GM23338 (cell line): ENCODE results near the gene XRN2.

ENCODE experiments used
- CREB1 ChIP-seq: fragments of 250-450 bp; sonication (Bioruptor Pico); IDR thresholded peaks from 2 replicates; pipeline ENCODE4 v1.5.0; 2020; ENCODE audit warnings: low read depth, mild to moderate bottlenecking, moderate library complexity
- CTCF ChIP-seq, 2 experiments: fragments of 200-600 bp in 1 of 2; sonication (generic) in 1 of 2; conservative IDR thresholded peaks; 2 replicates each; pipeline versions ENCODE4 v1.5.1 to v1.6.1; 2016 to 2017; ENCODE audit warnings: antibody characterized with exemption in 2 of 2, low read depth in 2 of 2, mild to moderate bottlenecking in 2 of 2, moderate library complexity in 1 of 2
- ETS1 ChIP-seq: IDR thresholded peaks from 2 replicates; pipeline ENCODE4 v1.6.1; 2016; ENCODE audit warnings: antibody characterized with exemption
- EZH2 ChIP-seq: fragments of 200-600 bp; sonication (generic); IDR thresholded peaks from one replicate; pipeline ENCODE4 v1.8.0; 2017; ENCODE audit warnings: antibody characterized with exemption, mild to moderate bottlenecking, low read depth; ENCODE audit not compliant: unreplicated experiment
- EZH2phosphoT487 ChIP-seq: fragments of 200-600 bp; sonication (generic); IDR thresholded peaks from one replicate; pipeline ENCODE4 v1.8.1; 2018; ENCODE audit warnings: antibody characterized with exemption; ENCODE audit not compliant: unreplicated experiment
- JUNB ChIP-seq: IDR thresholded peaks from one replicate; pipeline ENCODE4 v1.6.1; 2016; ENCODE audit warnings: antibody characterized with exemption; ENCODE audit not compliant: unreplicated experiment
- POLR2AphosphoS5 ChIP-seq: IDR thresholded peaks from 2 replicates; pipeline ENCODE4 v1.6.1; 2016; ENCODE audit warnings: antibody characterized with exemption, low read depth
- REST ChIP-seq: IDR thresholded peaks from one replicate; pipeline ENCODE4 v1.6.1; 2018; ENCODE audit warnings: antibody characterized with exemption; ENCODE audit not compliant: unreplicated experiment
- STAT1 ChIP-seq: IDR thresholded peaks from one replicate; pipeline ENCODE4 v1.6.1; 2016; ENCODE audit warnings: antibody characterized with exemption; ENCODE audit not compliant: unreplicated experiment
- ZNF462 ChIP-seq: fragments of 250-450 bp; sonication (Bioruptor Pico); IDR thresholded peaks from 2 replicates; pipeline ENCODE4 v1.5.0; 2020; ENCODE audit warnings: mild to moderate bottlenecking, moderate library complexity

- TF ChIP-seq EZH2, result no peak
- no peak for TF ChIP-seq CTCF (conservative IDR thresholded peaks at IDR 0.05; ENCODE audit: low read depth in 2 of 2)
- TF ChIP-seq POLR2AphosphoS5, result no peak
- no peak for TF ChIP-seq REST
- TF ChIP-seq EZH2phosphoT487, result no peak
- no peak for TF ChIP-seq STAT1
- no peak for TF ChIP-seq CREB1 (CRISPR knock-in tag)
- TF ChIP-seq JUNB, result no peak
- TF ChIP-seq ZNF462 (CRISPR knock-in tag), result no peak
- TF ChIP-seq ETS1, result no peak
These were observed 40.3 kb upstream of the XRN2 start for GRCh38 chr20:21262812-21263211.
